Neural progenitor cell (in vitro differentiated cells): Measurements from ENCODE around the gene FAM120C.

Experiments
- CTCF ChIP-seq: fragments of 200-600 bp; sonication (generic); IDR thresholded peaks from 2 replicates; pipeline ENCODE4 v1.5.1; 2017; ENCODE audit warnings: antibody characterized with exemption, mild to moderate bottlenecking
- EZH2 ChIP-seq: fragments of 200-600 bp; sonication (generic); IDR thresholded peaks from 2 replicates; pipeline ENCODE4 v1.6.1; 2017; ENCODE audit warnings: antibody characterized with exemption, mild to moderate bottlenecking, moderate library complexity

- TF ChIP-seq CTCF = no peak
- TF ChIP-seq EZH2 = no peak
Measured at GRCh38 chrX:54048412-54048811, 134.6 kb downstream of the FAM120C start.
